ENCODE measurements around the gene CCIN.

- no peak for TF ChIP-seq CTCF (IDR thresholded peaks at IDR 0.05; ENCODE audit: insufficient read depth, low read depth, low read length)
- TF ChIP-seq EZH2 (IDR thresholded peaks at IDR 0.05; ENCODE audit: insufficient read depth, low read length) = no peak
Observed at GRCh38 chr9:36127652-36128244, 41.4 kb upstream of the CCIN start.

All from astrocyte (in vitro differentiated cells and primary cell).